A172 (cell line): ENCODE results near the gene HSPE1. TPM values are rescaled to one million over a fixed set of nuclear protein-coding genes. Genes with fewer than 3 reads are reported as not detected.

Experiments
- total RNA-seq: library from RNA; depleted of rRNA; stranded (reverse); fragments of >200 nt; shearing (Covaris generic); gene quantifications from 2 replicates; pipeline ENCODE4 v1.2.3, GENCODE V29; 2014; rRNA removed

HSPE1 gene
- total RNA-seq, 1 experiment from 2014 or later: 375 TPM

Other genes with a start within 250 kb of the HSPE1 start
- 8.7 and 16.2 TPM in 2 replicates for gene ANKRD44, start 189.6 kb upstream of the HSPE1 start, total RNA-seq
- 271 and 314 TPM in 2 replicates for gene SF3B1, start 65.4 kb upstream of the HSPE1 start, total RNA-seq
- 48.9 and 57.6 TPM in 2 replicates for gene COQ10B, start 46.8 kb upstream of the HSPE1 start, total RNA-seq
- gene HSPD1, start 539 bp upstream of the HSPE1 start, total RNA-seq: 545 and 708 TPM in 2 replicates
- gene MOB4, start 15.7 kb downstream of the HSPE1 start, total RNA-seq: 94.3 and 96.9 TPM in 2 replicates
- 0.12 TPM in 1 of 2 replicates, not detected in the other for gene RFTN2, start 175.2 kb downstream of the HSPE1 start, total RNA-seq
- gene MARS2, start 205.0 kb downstream of the HSPE1 start, total RNA-seq: 3.5 and 5.6 TPM in 2 replicates